HepG2 (cell line): ENCODE data around the gene POLR2J3. TPM values are rescaled to one million over a fixed set of nuclear protein-coding genes. Genes with fewer than 3 reads are reported as not detected.

Experiments
- AHR ChIP-seq: IDR thresholded peaks from 2 replicates; pipeline ENCODE4 v1.6.1; 2018; ENCODE audit warnings: missing genetic modification reagents, missing compliant biosample characterization
- BRD4 ChIP-seq: sonication (generic); formaldehyde crosslinking; IDR thresholded peaks from 2 replicates; pipeline ENCODE4 v1.4.0; 2020; ENCODE audit warnings: missing genetic modification reagents
- CTCF ChIP-seq: sonication (generic); formaldehyde crosslinking; IDR thresholded peaks from 2 replicates; pipeline ENCODE4 v1.5.0; 2020; ENCODE audit warnings: mild to moderate bottlenecking, missing genetic modification reagents, moderate library complexity
- ERF ChIP-seq: IDR thresholded peaks from 2 replicates; pipeline ENCODE4 v1.6.1; 2018; ENCODE audit warnings: missing biosample characterization, missing genetic modification reagents
- ETV5 ChIP-seq: IDR thresholded peaks from 2 replicates; pipeline ENCODE4 v1.6.1; 2018; ENCODE audit warnings: missing biosample characterization, missing genetic modification reagents, inconsistent platforms, borderline replicate concordance
- GABPB1 ChIP-seq: IDR thresholded peaks from 2 replicates; pipeline ENCODE4 v1.6.1; 2016; ENCODE audit warnings: mild to moderate bottlenecking, missing genetic modification reagents, moderate library complexity, missing compliant biosample characterization
- GATAD1 ChIP-seq: IDR thresholded peaks from 2 replicates; pipeline ENCODE4 v1.6.1; 2016; ENCODE audit warnings: missing genetic modification reagents, missing compliant biosample characterization
- HMGXB4 ChIP-seq, 2 experiments: sonication (generic) in 1 of 2; formaldehyde crosslinking in 1 of 2; IDR thresholded peaks; 2 replicates each; pipeline versions ENCODE4 v1.4.0 to v1.6.1; 2018 to 2020; ENCODE audit warnings: missing genetic modification reagents in 2 of 2, borderline replicate concordance in 1 of 2, low read depth in 1 of 2, mild to moderate bottlenecking in 1 of 2, missing biosample characterization in 1 of 2
- MAF1 ChIP-seq: sonication (generic); formaldehyde crosslinking; IDR thresholded peaks from 2 replicates; pipeline ENCODE4 v1.5.0; 2020; ENCODE audit warnings: missing genetic modification reagents, borderline replicate concordance
- SP5 ChIP-seq: IDR thresholded peaks from 2 replicates; pipeline ENCODE4 v1.6.1; 2016; ENCODE audit warnings: low read depth, borderline replicate concordance
- TFDP2 ChIP-seq: sonication (generic); formaldehyde crosslinking; IDR thresholded peaks from 2 replicates; pipeline ENCODE4 v1.4.0; 2020; ENCODE audit warnings: missing genetic modification reagents
- TFE3 ChIP-seq: IDR thresholded peaks from 2 replicates; pipeline ENCODE4 v1.6.1; 2016
- ZBTB33 ChIP-seq: sonication (generic); formaldehyde crosslinking; IDR thresholded peaks from 2 replicates; pipeline ENCODE4 v1.4.0; 2020; ENCODE audit warnings: missing genetic modification reagents
- ZBTB7B ChIP-seq: sonication (generic); formaldehyde crosslinking; IDR thresholded peaks from 2 replicates; pipeline ENCODE4 v1.4.0; 2020; ENCODE audit warnings: missing genetic modification reagents
- ZFY ChIP-seq: sonication (generic); formaldehyde crosslinking; IDR thresholded peaks from 2 replicates; pipeline ENCODE4 v1.4.0; 2020; ENCODE audit warnings: missing genetic modification reagents
- ZKSCAN8 ChIP-seq: IDR thresholded peaks from 2 replicates; pipeline ENCODE4 v1.6.1; 2016; ENCODE audit warnings: borderline replicate concordance, missing genetic modification reagents, missing compliant biosample characterization
- ZNF160 ChIP-seq: sonication (generic); formaldehyde crosslinking; IDR thresholded peaks from 2 replicates; pipeline ENCODE4 v1.8.0; 2022; ENCODE audit warnings: mild to moderate bottlenecking, inconsistent platforms, missing genetic modification reagents
- ZNF232 ChIP-seq: sonication (generic); formaldehyde crosslinking; IDR thresholded peaks from 2 replicates; pipeline ENCODE4 v1.4.0; 2020; ENCODE audit warnings: missing genetic modification reagents, borderline replicate concordance
- ZNF335 ChIP-seq: sonication (generic); formaldehyde crosslinking; IDR thresholded peaks from 2 replicates; pipeline ENCODE4 v1.4.0; 2020; ENCODE audit warnings: missing genetic modification reagents
- ZNF629 ChIP-seq: sonication (generic); formaldehyde crosslinking; conservative IDR thresholded peaks from 2 replicates; pipeline ENCODE4 v1.5.0; 2020; ENCODE audit warnings: missing genetic modification reagents
- polyA plus RNA-seq, 8 experiments: library from polyadenylated mRNA; depleted of rRNA in 3 of 8; stranded (reverse) in 7 of 8; unstranded in 1 of 8; fragments of >200 nt; fragmentation: Illumina TruSeq in 4 of 8; extraction: Trizol in 4 of 8; gene quantifications; 2 replicates each; pipeline versions ENCODE4 v1.2.1 to v1.2.3, GENCODE V29; 2011 to 2016; ENCODE audit warnings: low read depth in 4 of 8, missing spikeins in 1 of 8, mixed read lengths in 1 of 8; ENCODE audit not compliant: insufficient read depth in 1 of 8
- total RNA-seq, 5 experiments: library from RNA; depleted of rRNA; stranded (reverse); fragments of >200 nt; fragmentation: Illumina TruSeq; extraction: Trizol; gene quantifications; 2 replicates each; pipeline ENCODE4 v1.2.3, GENCODE V29; 2016; ENCODE audit warnings: low read depth in 1 of 5

POLR2J3 gene
- total and polyA plus RNA-seq, 2 of the 13 experiments (the other 11 are each of a cell fraction or from before 2014, with no cell fraction given) = 28.0 to 36.5 TPM

GRCh38 chr7:102572261-102573239, at the start of gene POLR2J3 (continued):
- TF ChIP-seq ZNF160 (CRISPR knock-in tag) = 0 out of 2 replicates have a peak, but pooled peaks have one; percentile 67
- peak; percentile 60; the same call in 1 of the 2 replicates for TF ChIP-seq ZBTB33
- TF ChIP-seq ERF (CRISPR knock-in tag) = peak; percentile 88
- TF ChIP-seq GATAD1 (CRISPR knock-in tag) = peak; percentile 94
- TF ChIP-seq TFE3 = peak; percentile 54; the same call in 1 of the 2 replicates
- peak; percentile 80; the same call in 1 of the 2 replicates for TF ChIP-seq MAF1 (CRISPR knock-in tag)
- peak; percentile 48; the same call in 1 of the 2 replicates for TF ChIP-seq ZNF232 (CRISPR knock-in tag)
- peak; percentile 52; the same call in 1 of the 2 replicates for TF ChIP-seq ZNF335
- TF ChIP-seq HMGXB4 (CRISPR knock-in tag; IDR thresholded peaks at IDR 0.05; ENCODE audit: borderline replicate concordance in 1 of 2, low read depth in 1 of 2) = peak in 1 of 2 experiments; percentile 94; a peak in 2 of 4 replicates
- TF ChIP-seq CTCF (CRISPR knock-in tag) = peak; percentile 62
- TF ChIP-seq GABPB1 (CRISPR knock-in tag) = peak; percentile 92
- peak; percentile 78 for TF ChIP-seq ZFY
- 0 out of 2 replicates have a peak, but pooled peaks have one; percentile 15 for TF ChIP-seq SP5 (CRISPR knock-in tag)
- peak; percentile 62; the same call in 1 of the 2 replicates for TF ChIP-seq BRD4
- peak; percentile 74 for TF ChIP-seq ZBTB7B (CRISPR knock-in tag)
- TF ChIP-seq ZNF629 (CRISPR knock-in tag) = peak; percentile 38; the same call in 1 of the 2 replicates
- peak; percentile 80; the same call in 1 of the 2 replicates for TF ChIP-seq AHR (CRISPR knock-in tag)
- peak; percentile 77 for TF ChIP-seq TFDP2 (CRISPR knock-in tag)
- TF ChIP-seq ZKSCAN8 = peak; percentile 70; the same call in 1 of the 2 replicates
- peak; percentile 67 for TF ChIP-seq ETV5 (CRISPR knock-in tag)
